DOHH2 (cell line): ENCODE measurements around the gene LACTBL1.

Experiments used
- CTCF ChIP-seq: fragments of 200-600 bp; sonication (generic); IDR thresholded peaks from one replicate; pipeline ENCODE4 v1.5.1; 2014; ENCODE audit warnings: antibody characterized with exemption, mild to moderate bottlenecking, low read depth, low read length; ENCODE audit not compliant: poor library complexity, severe bottlenecking
- EZH2phosphoT487 ChIP-seq: fragments of 200-600 bp; sonication (generic); IDR thresholded peaks from 2 replicates; pipeline ENCODE4 v1.6.1; 2017; ENCODE audit warnings: borderline replicate concordance, mild to moderate bottlenecking, antibody characterized with exemption, low read length, moderate library complexity, mixed read lengths

DNA sequence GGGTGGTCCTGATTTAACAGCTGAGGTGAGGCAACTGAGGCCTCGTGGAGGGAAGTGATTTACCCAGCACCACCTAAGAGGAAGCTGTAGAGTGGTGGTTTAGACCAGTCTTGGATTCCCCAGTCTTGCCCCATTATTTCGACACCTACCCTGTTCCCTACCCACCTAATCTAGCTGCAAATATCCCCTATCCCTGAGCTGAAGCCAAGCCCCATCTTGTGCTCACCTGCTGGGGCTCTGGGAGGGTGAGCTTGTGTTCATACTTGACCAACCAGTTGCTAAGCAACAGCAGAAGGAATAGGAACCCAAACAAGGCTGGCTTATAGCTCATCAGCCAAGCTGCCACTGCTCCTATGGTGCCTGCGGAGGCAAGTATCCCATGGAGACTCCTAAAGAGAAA, 41.0 kb upstream of the LACTBL1 start:
- TF ChIP-seq CTCF: no peak
- TF ChIP-seq EZH2phosphoT487: no peak
